Vagina (tissue), 2 donors: Measurements from ENCODE around the gene RPTOR. TPM values are rescaled to one million over a fixed set of nuclear protein-coding genes. Genes with fewer than 3 reads are reported as not detected.

Source experiments
- DNase-seq, 2 donors: peaks; one replicate each; pipeline ENCODE4 v3.0.0-alpha.2; 2017; ENCODE audit errors: extremely low spot score in 2 of 2
- H3K27ac ChIP-seq: fragments of 200-600 bp; sonication (generic); one replicate; pipeline ENCODE4 v1.5.1; 2019
- H3K27me3 ChIP-seq: fragments of 200-600 bp; sonication (generic); one replicate; pipeline ENCODE4 v1.5.1; 2019
- H3K36me3 ChIP-seq, 2 donors: fragments of 200-600 bp; sonication (generic); one replicate each; pipeline ENCODE4 v1.5.1; 2017 to 2019
- H3K4me1 ChIP-seq: fragments of 200-600 bp; sonication (generic); one replicate; pipeline ENCODE4 v1.5.1; 2019
- H3K4me3 ChIP-seq, 2 donors: fragments of 200-600 bp; sonication (generic); 1 replicate in 1 of 2; 2 replicates in 1 of 2; pipeline ENCODE4 v1.5.1; 2016 to 2019
- H3K9me3 ChIP-seq: fragments of 200-600 bp; sonication (generic); one replicate; pipeline ENCODE4 v1.5.1; 2019
- POLR2A ChIP-seq, 2 donors: fragments of 450-650 bp; IDR thresholded peaks; one replicate each; pipeline ENCODE4 v1.6.1; 2017; ENCODE audit warnings: antibody characterized with exemption in 2 of 2, mild to moderate bottlenecking in 2 of 2, moderate library complexity in 2 of 2
- POLR2AphosphoS5 ChIP-seq, 2 donors: sonication (generic); formaldehyde crosslinking; IDR thresholded peaks; one replicate each; pipeline ENCODE4 v1.9.0; 2017; ENCODE audit warnings: antibody characterized with exemption in 2 of 2, mild to moderate bottlenecking in 2 of 2, low read depth in 1 of 2; ENCODE audit not compliant: insufficient read depth in 1 of 2
- intact Hi-C: fragments of 100-400 bp; cut with DNase I; formaldehyde crosslinking; loops from one replicate; pipeline ENCODE4 v1.15.1; 2023
- total RNA-seq: library from RNA; depleted of rRNA; stranded (reverse); fragments of >200 nt; gene quantifications from one replicate; pipeline ENCODE4 v1.2.3, GENCODE V29; 2016
- TF ChIP-seq, protein P1 (sequence below), 3 experiments: fragments of 450-650 bp in 2 of 3; fragments of 200-600 bp in 1 of 3; sonication (generic) in 1 of 3; IDR thresholded peaks; one replicate each; pipeline ENCODE4 v1.5.1; 2017 to 2019; ENCODE audit warnings: antibody characterized with exemption in 3 of 3, mild to moderate bottlenecking in 2 of 3, moderate library complexity in 2 of 3

RPTOR gene
- total RNA-seq, 1 donor from 2014 or later = 38.3 TPM

- intact Hi-C loops = loop anchor here (10.0 kb wide), 1 partner anchor 82 kb away; no protein-coding TSS in a partner anchor
- no peak for DNase-seq
- H3K4me1 ChIP-seq = peaks cover 17% of the 10 kb centered on the region
- TF ChIP-seq, protein P1, sequence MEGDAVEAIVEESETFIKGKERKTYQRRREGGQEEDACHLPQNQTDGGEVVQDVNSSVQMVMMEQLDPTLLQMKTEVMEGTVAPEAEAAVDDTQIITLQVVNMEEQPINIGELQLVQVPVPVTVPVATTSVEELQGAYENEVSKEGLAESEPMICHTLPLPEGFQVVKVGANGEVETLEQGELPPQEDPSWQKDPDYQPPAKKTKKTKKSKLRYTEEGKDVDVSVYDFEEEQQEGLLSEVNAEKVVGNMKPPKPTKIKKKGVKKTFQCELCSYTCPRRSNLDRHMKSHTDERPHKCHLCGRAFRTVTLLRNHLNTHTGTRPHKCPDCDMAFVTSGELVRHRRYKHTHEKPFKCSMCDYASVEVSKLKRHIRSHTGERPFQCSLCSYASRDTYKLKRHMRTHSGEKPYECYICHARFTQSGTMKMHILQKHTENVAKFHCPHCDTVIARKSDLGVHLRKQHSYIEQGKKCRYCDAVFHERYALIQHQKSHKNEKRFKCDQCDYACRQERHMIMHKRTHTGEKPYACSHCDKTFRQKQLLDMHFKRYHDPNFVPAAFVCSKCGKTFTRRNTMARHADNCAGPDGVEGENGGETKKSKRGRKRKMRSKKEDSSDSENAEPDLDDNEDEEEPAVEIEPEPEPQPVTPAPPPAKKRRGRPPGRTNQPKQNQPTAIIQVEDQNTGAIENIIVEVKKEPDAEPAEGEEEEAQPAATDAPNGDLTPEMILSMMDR (IDR thresholded peaks at IDR 0.05) = no peak
- no peak for TF ChIP-seq POLR2A (IDR thresholded peaks at IDR 0.05)
- no peak for TF ChIP-seq POLR2AphosphoS5 (IDR thresholded peaks at IDR 0.05; ENCODE audit: insufficient read depth in 1 of 2, low read depth in 1 of 2)
- H3K27me3 ChIP-seq = no peaks in the 10 kb centered on the region
- no peak overlapping the region for H3K4me3 ChIP-seq
- no peak overlapping the region for H3K27ac ChIP-seq
- no peaks in the 10 kb centered on the region for H3K9me3 ChIP-seq
- H3K36me3 ChIP-seq = peaks cover 0 to 6% of the 10 kb centered on the region in 2 donors
Observed at GRCh38 chr17:80902197-80902962, 357.7 kb downstream of the RPTOR start.

DNA sequence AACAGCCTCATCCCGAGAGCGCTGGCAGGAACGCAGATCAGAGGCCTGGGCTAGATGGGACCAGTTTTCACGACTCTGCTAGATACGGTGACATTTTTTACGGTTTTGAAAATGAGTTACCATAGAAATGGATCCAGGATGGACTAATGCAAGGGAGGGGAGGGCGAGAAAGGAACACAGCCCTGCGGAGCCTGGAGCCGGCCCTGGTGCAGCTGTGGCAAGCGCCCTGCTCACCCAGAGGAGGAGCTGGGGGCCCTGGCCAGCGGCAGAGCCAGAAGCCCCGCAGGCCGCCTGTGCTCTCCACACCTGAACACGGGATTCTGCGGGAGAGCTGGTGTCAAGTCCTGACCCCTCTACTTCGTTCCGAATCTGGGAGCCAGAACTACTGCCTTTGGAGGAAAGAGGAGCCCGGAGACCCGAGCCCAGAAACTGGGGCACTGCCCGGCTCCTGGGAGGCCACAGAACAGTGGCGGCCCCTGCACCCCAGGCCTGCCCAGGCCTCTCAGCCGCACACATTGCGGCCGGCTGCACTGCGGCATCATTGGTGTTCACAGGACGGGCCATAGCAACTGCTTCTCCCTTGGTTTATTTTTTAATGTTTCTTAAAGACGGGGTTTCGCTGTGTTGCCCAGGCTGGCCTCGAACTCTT, 358.4 kb downstream of the RPTOR start:
- Histone ChIP-seq H3K27me3 (no peaks in the 10 kb centered on the region), H3K4me3 (no peak overlapping the region), H3K27ac (no peak overlapping the region), H3K4me1 (peaks cover 17% of the 10 kb centered on the region), H3K9me3 (no peaks in the 10 kb centered on the region), H3K36me3 (peaks cover 0 to 6% of the 10 kb centered on the region in 2 donors)
- TF ChIP-seq, protein P1 (IDR thresholded peaks at IDR 0.05) = no peak
- TF ChIP-seq POLR2AphosphoS5 (IDR thresholded peaks at IDR 0.05; ENCODE audit: insufficient read depth in 1 of 2, low read depth in 1 of 2) = no peak
- no peak for TF ChIP-seq POLR2A (IDR thresholded peaks at IDR 0.05)
- no peak for DNase-seq
- intact Hi-C loops = loop anchor here (10.0 kb wide), 1 partner anchor 82 kb away; no protein-coding TSS in a partner anchor

DNA sequence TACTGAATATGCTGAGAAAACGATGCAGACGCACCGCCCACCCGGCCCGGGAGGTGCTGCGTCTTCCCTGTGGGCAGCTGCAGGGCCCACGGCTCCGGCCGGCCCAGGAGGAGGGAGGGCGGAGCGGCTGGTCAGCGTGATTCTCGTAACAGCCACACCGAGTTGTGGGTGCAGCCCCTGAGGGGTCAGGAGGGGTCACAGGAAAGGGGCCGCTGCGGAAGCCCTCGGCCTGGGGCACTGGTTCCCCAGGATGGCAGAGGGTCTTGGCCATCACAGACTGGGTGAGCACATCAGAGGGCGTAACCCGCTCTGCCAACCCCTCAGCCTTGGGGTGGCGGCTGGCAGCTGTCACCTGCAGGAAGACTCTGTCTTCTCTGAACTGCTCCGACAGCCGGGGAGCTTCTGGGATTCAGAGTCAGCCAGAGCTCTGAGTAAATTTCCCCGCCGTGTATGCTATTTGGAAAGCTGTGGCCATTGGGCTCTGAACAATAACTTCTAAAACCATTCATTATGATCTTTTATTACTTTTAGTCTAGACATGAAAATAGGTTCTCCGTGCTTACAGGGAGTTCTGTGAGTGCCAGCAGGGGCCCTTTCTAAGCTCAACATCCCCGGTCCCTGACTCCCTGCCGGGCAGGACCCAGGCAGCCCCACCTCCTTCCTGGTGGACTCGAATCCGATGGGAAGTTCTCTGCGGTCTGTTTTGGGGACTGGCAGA, 359.6 kb downstream of the RPTOR start:
- Histone ChIP-seq H3K27me3 (no peaks in the 10 kb centered on the region), H3K4me3 (no peak overlapping the region), H3K36me3 (peaks cover 0 to 13% of the 10 kb centered on the region in 2 donors), H3K9me3 (no peaks in the 10 kb centered on the region), H3K27ac (no peak overlapping the region), H3K4me1 (peaks cover 13% of the 10 kb centered on the region)
- TF ChIP-seq POLR2AphosphoS5 (IDR thresholded peaks at IDR 0.05; ENCODE audit: insufficient read depth in 1 of 2, low read depth in 1 of 2) = no peak
- no peak for TF ChIP-seq POLR2A (IDR thresholded peaks at IDR 0.05)
- TF ChIP-seq, protein P1 (IDR thresholded peaks at IDR 0.05) = no peak
- no peak for DNase-seq
- intact Hi-C loops = loop anchor here (10.0 kb wide), 1 partner anchor 81 kb away; no protein-coding TSS in a partner anchor

GRCh38 chr17:80905586-80906230, 361.1 kb downstream of the RPTOR start:
- no peak overlapping the region for H3K4me3 ChIP-seq
- H3K9me3 ChIP-seq = no peaks in the 10 kb centered on the region
- TF ChIP-seq POLR2AphosphoS5 (IDR thresholded peaks at IDR 0.05; ENCODE audit: insufficient read depth in 1 of 2, low read depth in 1 of 2) (no peak), POLR2A (IDR thresholded peaks at IDR 0.05) (no peak)
- TF ChIP-seq, protein P1 (IDR thresholded peaks at IDR 0.05) = no peak
- no peak overlapping the region for H3K27ac ChIP-seq
- intact Hi-C loops = loop anchor here (10.0 kb wide), 1 partner anchor 79 kb away; no protein-coding TSS in a partner anchor
- no peaks in the 10 kb centered on the region for H3K27me3 ChIP-seq
- DNase-seq = no peak
- H3K4me1 ChIP-seq = peaks cover 4% of the 10 kb centered on the region
- H3K36me3 ChIP-seq = peaks cover 0 to 14% of the 10 kb centered on the region in 2 donors
